OCI-LY1 (cell line): ENCODE results near the gene ZNF831.

ENCODE experiments used
- H2AFZ ChIP-seq: fragments of 200-600 bp; sonication (generic), shearing (Covaris generic); 2 replicates; pipeline ENCODE4 v1.6.0; 2014; ENCODE audit warnings: antibody characterized with exemption, mild to moderate bottlenecking, low read length
- H3F3A ChIP-seq: fragments of 200-600 bp; sonication (generic), shearing (Covaris generic); 2 replicates; pipeline ENCODE4 v1.6.0; 2014; ENCODE audit warnings: mild to moderate bottlenecking, antibody characterized with exemption, low read length, moderate library complexity; ENCODE audit not compliant: insufficient read depth
- H3K27ac ChIP-seq: fragments of 200-600 bp; sonication (generic); 2 replicates; pipeline ENCODE4 v1.5.1; 2014; ENCODE audit warnings: low read length, mixed run types, mild to moderate bottlenecking, low read depth; ENCODE audit not compliant: poor library complexity, severe bottlenecking
- H3K27me3 ChIP-seq: fragments of 200-600 bp; sonication (generic); 2 replicates; pipeline ENCODE4 v1.6.0; 2014; ENCODE audit warnings: antibody characterized with exemption, mild to moderate bottlenecking, low read length, moderate library complexity; ENCODE audit not compliant: insufficient read depth
- H3K36me3 ChIP-seq: fragments of 200-600 bp; sonication (generic); 2 replicates; pipeline ENCODE4 v1.6.1; 2014; ENCODE audit warnings: mild to moderate bottlenecking, antibody characterized with exemption, low read length, moderate library complexity, mixed read lengths; ENCODE audit not compliant: insufficient read depth
- H3K4me1 ChIP-seq: fragments of 200-600 bp; sonication (generic); 2 replicates; pipeline ENCODE4 v1.5.1; 2014; ENCODE audit warnings: mild to moderate bottlenecking, low read length, moderate library complexity; ENCODE audit not compliant: insufficient read depth, severe bottlenecking
- H3K4me2 ChIP-seq: fragments of 200-600 bp; sonication (generic), shearing (Covaris generic); 2 replicates; pipeline ENCODE4 v1.6.1; 2014; ENCODE audit warnings: low read length
- H3K4me3 ChIP-seq: fragments of 200-600 bp; sonication (generic); 2 replicates; pipeline ENCODE4 v1.5.1; 2014; ENCODE audit warnings: low read length, low read depth, mild to moderate bottlenecking, mixed read lengths; ENCODE audit not compliant: poor library complexity, severe bottlenecking
- H3K79me2 ChIP-seq: fragments of 200-600 bp; shearing (Covaris generic); 2 replicates; pipeline ENCODE4 v1.6.1; 2016; ENCODE audit warnings: mixed run types, low read length, mixed read lengths; ENCODE audit not compliant: insufficient read depth
- H3K9ac ChIP-seq: fragments of 200-600 bp; sonication (generic), shearing (Covaris generic); 2 replicates; pipeline ENCODE4 v1.6.1; 2014; ENCODE audit warnings: mild to moderate bottlenecking, low read length, mixed read lengths
- H3K9me2 ChIP-seq: fragments of 200-600 bp; sonication (generic), shearing (Covaris generic); 2 replicates; pipeline ENCODE4 v1.6.1; 2014; ENCODE audit warnings: low read depth, mild to moderate bottlenecking, low read length, mixed read lengths
- H3K9me3 ChIP-seq: fragments of 200-600 bp; shearing (Covaris generic); 2 replicates; pipeline ENCODE4 v1.6.1; 2014; ENCODE audit warnings: low read length, mixed read lengths
- H4K20me1 ChIP-seq: fragments of 200-600 bp; sonication (generic), shearing (Covaris generic); 2 replicates; pipeline ENCODE4 v1.6.0; 2016; ENCODE audit warnings: mild to moderate bottlenecking, low read length; ENCODE audit not compliant: insufficient read depth
- CTCF ChIP-seq: fragments of 200-600 bp; sonication (generic), shearing (Covaris generic); IDR thresholded peaks from 2 replicates; pipeline ENCODE4 v1.5.1; 2017; ENCODE audit warnings: mild to moderate bottlenecking, antibody characterized with exemption, low read length, moderate library complexity, mixed read lengths
- EZH2 ChIP-seq: fragments of 200-600 bp; sonication (generic), shearing (Covaris generic); IDR thresholded peaks from 2 replicates; pipeline ENCODE4 v1.8.0; 2017; ENCODE audit warnings: borderline replicate concordance, mixed run types, mild to moderate bottlenecking, antibody characterized with exemption, low read length, moderate library complexity, mixed read lengths

ZNF831 gene

GRCh38 chr20:59240006-59240405 lies 76.4 kb downstream of the ZNF831 start:
- no peak overlapping the region for H3K4me2 ChIP-seq
- H3K9ac ChIP-seq, result no peak overlapping the region
- no peaks in the 10 kb centered on the region for H3K27me3 ChIP-seq
- no peaks in the 10 kb centered on the region for H3K36me3 ChIP-seq
- H3K79me2 ChIP-seq, result no peaks in the 10 kb centered on the region
- no peak overlapping the region for H2AFZ ChIP-seq
- H3K4me1 ChIP-seq, result no peaks in the 10 kb centered on the region
- no peaks in the 10 kb centered on the region for H3K9me3 ChIP-seq
- no peaks in the 10 kb centered on the region for H3K9me2 ChIP-seq
- no peaks in the 10 kb centered on the region for H4K20me1 ChIP-seq
- no peak for TF ChIP-seq CTCF
- TF ChIP-seq EZH2, result no peak
- no peak overlapping the region for H3K4me3 ChIP-seq
- no peaks in the 10 kb centered on the region for H3F3A ChIP-seq
- H3K27ac ChIP-seq, result no peak overlapping the region

- Histone ChIP-seq H3K27ac (no peak overlapping the region), H3K4me2 (no peak overlapping the region), H4K20me1 (no peaks in the 10 kb centered on the region), H3F3A (no peaks in the 10 kb centered on the region), H3K9me3 (no peaks in the 10 kb centered on the region), H3K9me2 (no peaks in the 10 kb centered on the region), H3K36me3 (no peaks in the 10 kb centered on the region), H3K27me3 (no peaks in the 10 kb centered on the region), H2AFZ (no peak overlapping the region), H3K4me3 (no peak overlapping the region), H3K79me2 (no peaks in the 10 kb centered on the region), H3K4me1 (no peaks in the 10 kb centered on the region), H3K9ac (no peak overlapping the region)
- TF ChIP-seq CTCF, result no peak
- no peak for TF ChIP-seq EZH2
Measured at GRCh38 chr20:59242714-59243626, 79.3 kb downstream of the ZNF831 start.

- Histone ChIP-seq H3K9ac (no peak overlapping the region), H3K36me3 (no peaks in the 10 kb centered on the region), H4K20me1 (no peaks in the 10 kb centered on the region), H2AFZ (no peak overlapping the region), H3F3A (no peaks in the 10 kb centered on the region), H3K27ac (no peak overlapping the region), H3K4me2 (no peak overlapping the region), H3K4me3 (no peak overlapping the region), H3K9me3 (no peaks in the 10 kb centered on the region), H3K79me2 (no peaks in the 10 kb centered on the region), H3K4me1 (no peaks in the 10 kb centered on the region), H3K9me2 (no peaks in the 10 kb centered on the region), H3K27me3 (no peaks in the 10 kb centered on the region)
- TF ChIP-seq EZH2 (no peak), CTCF (no peak)
Measured at GRCh38 chr20:59246691-59247400, 83.2 kb downstream of the ZNF831 start.
